Measurements from ENCODE around the gene USP48.
A peak's percentile ranks its signal among the peaks of the same experiment; 100 is the strongest.
"Not testable (repeated sequence)": the region's sequence is repeated elsewhere in the genome, so short reads cannot be mapped to it uniquely, and the experiment has no call there.

Gene USP48

DNA sequence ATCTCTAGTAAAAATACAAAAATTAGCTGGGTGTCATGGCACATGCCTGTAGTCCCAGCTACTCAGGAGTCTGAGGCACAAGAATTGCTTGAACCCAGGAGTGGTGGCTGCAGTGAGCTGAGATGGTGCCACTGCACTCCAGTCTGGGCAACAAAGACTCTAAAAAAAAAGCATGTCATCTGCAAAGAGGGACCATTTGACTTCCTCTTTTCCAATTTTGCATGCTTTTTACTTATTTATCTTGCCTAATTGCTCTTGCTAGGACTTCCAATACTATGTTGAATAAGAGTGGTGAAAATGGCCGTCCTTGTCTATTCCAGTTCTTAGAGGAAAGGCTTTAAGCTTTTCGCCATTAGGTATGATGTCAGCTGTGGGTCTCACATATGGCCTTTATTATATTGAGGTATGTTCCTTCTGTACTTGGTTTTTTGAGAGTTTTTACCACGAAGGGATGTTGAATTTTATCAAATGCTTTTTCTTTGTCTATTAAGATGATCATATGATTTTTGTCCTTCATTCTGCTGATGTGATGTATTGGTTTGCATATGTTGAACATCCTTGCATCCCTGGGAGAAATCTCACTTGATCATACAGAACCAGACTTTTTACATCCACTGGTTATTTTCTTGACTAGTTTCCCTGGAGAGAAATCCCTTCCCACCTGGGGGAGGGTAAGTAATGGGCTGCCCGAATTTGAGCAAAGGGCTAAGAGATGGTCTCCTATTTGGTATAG lies 96.8 kb downstream of the USP48 start:
- DNase-seq, result no peak

DNA sequence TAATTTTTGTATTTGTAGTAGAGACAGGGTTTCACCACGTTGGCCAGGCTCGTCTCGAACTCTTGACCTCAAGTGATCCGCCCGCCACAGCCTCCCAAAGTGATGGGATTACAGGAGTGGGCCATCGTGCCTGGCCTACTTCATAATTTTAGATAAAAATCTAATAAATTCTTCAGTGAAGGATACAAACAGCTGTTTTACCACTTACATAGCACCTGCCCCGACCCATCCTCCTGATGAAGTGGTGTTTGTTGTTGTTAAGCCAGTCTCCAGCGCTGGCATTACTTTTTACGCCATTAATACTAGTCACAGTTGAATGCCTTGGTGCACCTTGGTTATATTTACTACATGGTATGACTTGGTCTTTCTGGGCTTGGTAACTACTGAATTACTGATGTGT lies 101.5 kb downstream of the USP48 start:
- no peak for DNase-seq

DNA sequence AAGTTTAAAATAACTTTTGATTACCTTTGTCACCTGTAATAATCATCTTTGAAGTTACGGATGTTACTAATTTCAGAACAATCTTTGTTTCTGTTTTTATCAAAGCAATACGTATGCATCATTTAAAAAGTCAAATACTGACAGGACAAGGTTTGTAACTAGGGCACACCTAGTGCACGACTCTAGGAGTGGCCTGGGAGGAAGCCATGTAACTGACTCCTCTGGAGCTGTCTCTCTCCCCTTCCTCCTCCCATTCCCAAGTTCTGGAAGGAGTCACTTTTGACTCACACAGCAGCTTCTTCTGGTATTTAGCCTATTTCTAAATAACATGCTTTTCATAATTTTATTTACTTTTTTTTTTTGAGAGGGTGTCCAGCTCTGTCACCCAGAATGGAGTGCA lies 102.0 kb downstream of the USP48 start:
- DNase-seq, result no peak

DNA sequence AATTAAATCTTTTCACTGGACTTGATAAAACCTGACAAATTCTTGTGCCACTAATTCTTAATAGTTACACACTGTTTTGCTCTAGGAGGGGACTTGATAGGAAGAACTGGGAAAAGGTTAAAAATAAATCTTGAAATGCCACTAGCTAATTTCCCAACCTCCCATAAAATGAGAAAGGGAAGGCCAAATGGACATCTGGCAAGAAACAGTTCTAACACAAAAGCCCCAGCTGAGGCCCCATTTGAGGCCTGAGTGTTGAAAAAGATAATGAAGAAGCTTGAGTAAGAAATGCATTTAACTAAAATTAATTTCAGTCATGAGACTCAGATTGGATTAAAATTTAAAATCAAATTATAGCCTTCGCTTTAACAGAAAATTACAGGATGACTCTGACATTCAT lies 102.6 kb downstream of the USP48 start:
- no peak for DNase-seq

DNA sequence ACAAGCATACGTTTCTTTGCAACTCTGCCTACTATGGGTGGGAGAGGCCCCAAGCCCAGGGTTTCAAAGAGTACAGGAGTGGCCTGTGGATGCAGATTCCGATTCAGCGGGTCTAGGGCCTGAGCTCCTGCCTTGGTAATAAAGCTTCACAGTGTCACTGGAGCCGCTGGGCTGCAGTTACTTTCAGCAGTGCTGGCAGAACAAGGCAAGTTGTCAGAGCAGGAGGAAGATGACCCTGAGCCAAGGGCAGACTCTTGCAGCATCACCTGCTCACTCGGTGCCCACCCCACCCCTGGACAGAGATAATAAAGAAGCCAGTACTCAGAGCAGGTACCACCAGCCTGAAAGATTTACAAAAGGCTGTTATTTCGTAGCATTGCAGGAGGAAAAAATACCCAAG lies 105.8 kb downstream of the USP48 start:
- no peak for DNase-seq

DNA sequence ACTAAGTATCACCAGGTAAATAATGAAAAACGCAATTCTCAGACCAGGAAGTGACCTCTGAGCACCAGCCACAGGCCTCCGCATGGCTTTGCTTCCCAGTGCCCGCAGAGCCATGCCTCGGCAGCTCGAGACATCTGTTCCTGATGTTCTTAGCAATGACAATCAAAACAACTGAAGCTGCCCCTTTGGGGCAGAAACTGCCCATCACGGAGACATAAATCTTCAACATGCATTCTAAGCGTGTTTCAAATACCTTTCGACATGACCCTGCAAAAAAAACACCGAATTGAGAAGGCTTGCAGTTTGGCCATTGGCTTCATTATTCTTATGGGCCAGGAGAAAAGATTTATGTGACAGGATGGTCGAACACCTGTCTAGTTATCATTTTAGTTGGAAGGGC lies 108.0 kb downstream of the USP48 start:
- no peak for DNase-seq

DNA sequence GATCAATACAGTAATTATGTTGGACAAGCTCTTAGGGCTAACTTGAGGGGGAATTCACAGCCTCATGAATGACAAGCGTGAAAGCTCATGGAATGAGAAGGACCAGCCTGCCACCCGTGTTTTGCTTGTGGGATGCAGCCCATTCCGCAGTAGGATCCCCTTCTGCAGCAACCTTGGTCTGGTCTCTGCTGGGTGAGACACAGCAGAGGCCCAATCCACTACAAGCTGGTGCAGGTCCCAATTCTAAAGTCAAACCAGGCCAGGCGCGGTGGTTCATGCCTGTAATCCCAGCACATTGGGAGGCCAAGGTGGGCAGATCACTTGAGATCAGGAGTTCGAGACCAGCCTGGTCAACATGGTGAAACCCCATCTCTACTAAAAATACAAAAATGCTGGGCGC lies 109.1 kb downstream of the USP48 start:
- not testable (repeated sequence) for DNase-seq

DNA sequence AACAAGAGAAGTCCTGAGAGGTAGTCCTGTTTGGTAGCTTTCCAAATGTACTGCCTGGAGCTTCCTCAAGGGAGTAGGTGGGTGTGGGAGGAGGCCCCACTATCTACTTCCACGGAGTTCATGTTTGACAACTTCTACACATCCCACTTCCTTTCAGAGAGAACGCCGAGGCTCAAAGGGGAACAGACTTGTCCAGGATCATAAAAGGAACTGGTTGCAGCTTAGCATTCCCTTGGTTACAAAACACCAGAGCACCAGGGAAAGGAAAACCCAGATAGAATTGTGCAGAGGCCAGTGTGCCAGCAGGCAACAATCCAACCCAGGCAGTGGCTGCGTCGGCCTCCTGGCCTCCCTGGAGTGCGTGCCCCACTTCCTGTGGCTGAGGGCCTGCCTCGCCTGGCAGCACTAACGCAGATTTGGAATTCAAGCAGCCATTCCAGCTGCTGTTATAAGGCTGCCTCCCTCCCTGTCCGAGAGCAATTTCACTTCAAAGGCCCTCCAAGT lies 109.6 kb downstream of the USP48 start:
- DNase-seq, result no peak

DNA sequence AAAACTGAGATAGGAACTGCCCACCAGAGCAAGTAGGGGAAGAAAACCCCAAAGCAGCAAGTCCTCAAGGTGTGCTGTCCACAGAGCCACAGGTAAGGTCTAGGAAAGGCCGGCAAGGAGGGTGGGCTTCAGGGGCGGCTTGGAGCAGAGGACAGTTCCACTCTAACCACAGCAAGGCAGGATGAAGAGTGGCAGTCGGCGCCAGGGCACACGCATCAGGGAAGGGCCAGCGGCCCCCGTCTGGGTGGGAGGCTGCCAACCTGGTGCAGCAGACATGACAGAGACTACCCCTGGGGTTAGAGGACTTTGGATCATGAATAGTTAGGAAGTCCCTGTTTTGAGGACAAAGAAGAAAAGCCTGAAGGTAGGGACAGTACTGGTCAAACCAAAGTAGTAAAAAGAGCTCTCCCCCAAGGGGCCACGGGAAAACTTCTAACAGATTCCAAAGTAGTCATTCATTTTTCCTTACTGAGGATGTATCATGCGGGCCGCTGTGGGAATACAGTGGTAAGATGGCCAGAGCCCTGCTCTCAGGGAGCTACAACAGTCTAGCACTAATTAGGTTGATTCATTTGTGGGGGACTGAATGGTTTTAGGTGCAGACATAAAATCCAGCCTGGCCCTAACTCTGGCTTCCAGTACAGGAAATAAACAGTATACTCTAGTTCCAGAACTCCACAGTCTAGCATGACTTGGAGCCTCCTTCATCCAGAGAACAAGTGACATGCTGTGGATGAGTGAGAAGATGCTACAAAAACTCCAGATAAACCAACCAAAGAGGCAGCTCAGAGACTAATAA lies 110.3 kb downstream of the USP48 start:
- no peak for DNase-seq

DNA sequence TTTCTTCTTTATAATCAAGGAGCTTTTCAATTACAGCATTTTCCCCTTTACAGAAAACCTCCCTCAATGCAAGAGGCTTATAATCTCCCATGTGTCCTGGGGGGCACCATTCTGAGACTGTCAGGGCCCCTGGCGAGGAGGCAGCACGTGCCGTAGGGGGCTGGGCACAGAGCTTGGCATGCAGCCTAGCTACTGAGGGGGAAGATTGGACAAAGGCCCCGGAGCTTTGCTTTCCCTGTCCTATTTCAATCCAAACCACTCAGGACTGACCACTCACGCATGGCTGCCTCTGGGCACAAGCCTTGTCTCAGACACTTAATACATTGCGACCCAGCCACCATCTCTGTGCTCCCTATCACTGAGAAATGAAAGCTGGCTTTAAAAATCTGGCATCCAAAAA lies 111.0 kb downstream of the USP48 start:
- DNase-seq, result no peak

DNA sequence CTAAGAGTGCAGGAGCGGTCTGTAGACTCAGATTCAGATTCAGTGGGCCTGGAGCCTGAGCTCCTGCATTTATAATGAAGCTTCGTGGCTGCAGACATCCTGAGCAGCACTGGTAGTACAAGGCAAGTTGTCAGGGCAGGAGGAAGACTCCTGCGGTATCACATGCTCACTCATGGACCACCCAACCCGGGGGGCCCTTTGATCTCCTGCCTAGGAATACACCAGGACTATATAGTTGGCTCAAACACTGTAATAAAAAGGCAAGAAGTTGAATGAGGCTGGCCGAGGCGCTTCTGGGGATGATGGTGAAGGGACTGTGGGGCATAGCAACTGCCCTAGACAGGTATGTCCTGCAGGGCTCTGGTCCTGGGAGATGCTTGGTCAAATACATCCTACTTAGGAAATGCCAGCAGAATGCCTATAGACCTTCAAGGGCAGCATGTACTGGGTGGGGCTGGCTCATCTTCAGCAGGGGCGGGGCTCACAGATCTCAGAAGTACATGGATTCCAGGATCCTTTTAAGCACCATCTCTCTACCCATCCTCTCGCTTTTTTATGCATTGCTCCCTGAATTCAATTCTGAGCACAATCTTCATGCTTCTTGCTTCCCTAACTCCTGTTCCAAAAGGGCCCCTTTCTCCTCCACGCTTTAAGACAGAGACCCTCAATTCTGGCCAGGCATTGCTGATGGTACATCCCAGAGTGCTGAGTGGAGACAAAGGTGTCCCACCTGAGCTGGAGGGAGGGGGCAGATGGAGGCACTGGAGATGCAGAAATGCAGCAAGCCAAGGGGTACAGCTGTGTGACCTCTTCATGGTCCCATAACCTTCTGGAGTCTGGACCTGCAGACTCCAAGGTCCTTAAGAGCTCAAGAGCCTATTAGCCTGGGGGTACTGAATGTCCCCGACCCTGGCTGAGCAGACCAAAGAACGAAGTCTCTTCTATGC lies 111.7 kb downstream of the USP48 start:
- no peak for DNase-seq

DNA sequence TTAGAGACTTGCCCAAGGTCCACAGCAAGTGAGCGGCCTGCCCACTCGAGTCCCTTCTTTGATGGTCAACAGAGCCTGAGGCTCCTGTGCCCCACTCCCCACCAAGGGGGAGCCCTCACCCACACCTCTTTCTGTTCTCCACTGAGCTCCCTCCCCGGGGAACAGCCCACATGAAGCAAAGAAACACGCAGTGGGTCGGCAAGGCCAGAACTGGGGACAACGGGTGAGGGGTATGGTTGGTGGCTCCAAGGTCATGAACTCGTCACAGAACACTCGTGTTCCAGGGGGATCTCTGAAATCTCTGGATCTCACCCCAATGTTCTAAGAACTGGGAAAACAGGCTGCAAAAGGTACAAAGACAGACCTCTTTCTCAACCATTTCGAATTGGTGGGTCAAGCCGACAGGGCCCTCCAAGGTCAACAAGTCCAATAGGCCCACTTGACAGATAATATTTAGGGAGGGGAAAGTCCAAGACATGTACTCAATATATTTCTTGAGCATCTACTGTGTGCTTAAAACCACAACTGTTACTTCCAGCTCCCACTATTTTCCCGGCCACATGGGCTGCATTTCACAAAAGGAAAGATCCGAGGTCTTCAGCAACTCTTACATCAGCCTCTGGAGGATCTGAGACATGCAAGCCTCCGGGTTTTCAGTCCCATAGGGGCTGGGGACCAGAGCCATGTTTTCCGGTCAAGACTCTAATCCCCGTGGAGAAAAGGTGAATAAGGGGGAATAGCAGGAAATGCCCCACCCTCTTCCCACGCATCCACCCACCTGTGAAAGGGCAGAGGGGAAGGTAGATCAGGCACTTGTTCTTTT lies 112.7 kb downstream of the USP48 start:
- no peak for DNase-seq

DNA sequence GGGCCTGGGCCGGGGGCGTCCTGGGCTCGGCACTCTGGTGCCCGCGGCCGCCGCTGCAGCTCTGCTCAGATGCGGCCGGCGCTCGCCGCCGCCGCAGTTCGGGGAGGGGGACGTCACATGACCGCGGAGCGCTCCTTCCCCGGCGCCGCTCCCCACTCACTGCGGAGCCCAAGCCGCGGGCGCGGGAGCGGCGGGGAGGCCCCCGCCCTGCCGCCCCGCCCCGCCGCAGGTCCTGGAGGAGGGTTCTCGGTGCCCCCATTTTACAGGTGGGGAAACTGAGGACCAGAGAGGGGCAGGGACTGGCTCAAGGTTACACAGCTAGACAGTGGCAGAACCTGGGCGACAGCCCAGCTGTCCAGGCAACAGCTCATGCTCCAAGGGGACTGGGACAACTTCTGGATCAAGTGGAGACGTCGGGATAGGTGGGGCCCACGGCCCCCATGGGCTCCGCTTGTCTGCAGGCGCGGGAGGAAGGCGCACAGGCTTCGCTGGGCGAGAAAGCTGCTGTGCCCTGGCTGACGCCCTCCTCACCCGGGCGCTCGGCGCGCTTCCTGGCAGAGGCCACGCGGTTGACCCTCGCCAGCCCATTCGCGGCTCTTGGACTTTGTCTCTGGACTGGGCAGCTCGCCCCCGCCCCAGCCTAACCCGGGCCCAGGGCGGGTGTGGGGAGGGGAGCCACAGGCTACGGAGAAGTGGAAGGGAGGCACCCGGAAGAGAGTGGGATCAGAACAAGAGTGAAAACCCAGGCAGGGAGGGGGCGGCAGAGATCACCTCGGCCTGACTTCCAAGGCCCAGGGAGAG lies 113.5 kb downstream of the USP48 start, which contains the start of gene RAP1GAP:
Gene RAP1GAP, minus strand, starts transcription at position 100 of the 801 bp plus-strand sequence. CDS start 49,325 bp downstream, outside the sequence.
- DNase-seq, result peak; percentile 41

DNA sequence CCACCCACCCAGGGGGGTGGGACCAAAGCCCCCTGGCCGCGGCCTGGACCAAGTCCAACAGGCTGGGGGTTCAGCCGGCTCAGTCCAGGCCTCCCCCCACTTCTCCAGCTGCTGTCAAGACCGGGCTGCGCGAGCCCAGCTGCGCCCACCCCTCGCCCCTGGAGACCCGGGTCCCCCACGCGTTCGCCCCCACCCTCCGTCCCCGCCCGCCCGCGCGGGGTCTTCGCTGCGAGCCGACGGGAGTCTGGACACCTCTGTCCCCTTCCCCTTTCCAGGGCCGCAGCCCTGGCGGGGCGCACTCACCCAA lies 114.0 kb downstream of the USP48 start:
- DNase-seq, result no peak

DNA sequence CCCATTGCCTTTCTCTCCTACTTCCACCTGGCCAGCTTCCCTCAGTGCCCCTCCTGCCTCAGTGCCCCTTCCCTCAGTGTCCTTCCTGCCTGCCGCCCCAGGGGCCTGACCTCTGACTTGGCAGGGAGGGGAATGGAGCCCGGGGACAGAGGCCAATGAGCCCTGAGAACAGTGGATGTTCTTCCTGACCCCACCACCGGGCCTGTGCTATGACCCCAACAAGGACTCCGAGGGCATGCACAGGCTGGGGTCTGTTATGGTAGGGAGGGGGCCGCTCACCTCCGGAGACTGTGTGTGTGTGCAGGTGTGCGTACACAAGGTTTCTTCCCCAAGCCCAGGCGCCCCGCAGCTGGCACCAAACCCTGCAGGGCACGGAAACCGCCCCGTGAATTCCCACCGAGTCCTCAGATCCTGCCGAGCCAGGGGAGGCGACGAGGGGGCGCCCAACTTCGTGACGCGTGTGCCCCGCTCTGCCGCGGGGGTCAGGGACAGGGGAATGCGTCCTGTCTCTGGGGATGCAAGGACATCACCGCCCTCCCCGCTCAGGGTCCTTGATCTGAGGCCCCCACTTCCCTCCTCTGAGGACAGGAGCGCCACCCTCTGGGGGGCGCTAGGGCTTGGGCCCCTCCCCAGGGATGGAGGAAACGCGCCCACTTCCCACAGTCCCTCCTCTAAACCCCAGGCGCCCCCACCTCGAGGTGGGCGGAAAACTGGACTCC lies 114.6 kb downstream of the USP48 start:
- no peak for DNase-seq

DNA sequence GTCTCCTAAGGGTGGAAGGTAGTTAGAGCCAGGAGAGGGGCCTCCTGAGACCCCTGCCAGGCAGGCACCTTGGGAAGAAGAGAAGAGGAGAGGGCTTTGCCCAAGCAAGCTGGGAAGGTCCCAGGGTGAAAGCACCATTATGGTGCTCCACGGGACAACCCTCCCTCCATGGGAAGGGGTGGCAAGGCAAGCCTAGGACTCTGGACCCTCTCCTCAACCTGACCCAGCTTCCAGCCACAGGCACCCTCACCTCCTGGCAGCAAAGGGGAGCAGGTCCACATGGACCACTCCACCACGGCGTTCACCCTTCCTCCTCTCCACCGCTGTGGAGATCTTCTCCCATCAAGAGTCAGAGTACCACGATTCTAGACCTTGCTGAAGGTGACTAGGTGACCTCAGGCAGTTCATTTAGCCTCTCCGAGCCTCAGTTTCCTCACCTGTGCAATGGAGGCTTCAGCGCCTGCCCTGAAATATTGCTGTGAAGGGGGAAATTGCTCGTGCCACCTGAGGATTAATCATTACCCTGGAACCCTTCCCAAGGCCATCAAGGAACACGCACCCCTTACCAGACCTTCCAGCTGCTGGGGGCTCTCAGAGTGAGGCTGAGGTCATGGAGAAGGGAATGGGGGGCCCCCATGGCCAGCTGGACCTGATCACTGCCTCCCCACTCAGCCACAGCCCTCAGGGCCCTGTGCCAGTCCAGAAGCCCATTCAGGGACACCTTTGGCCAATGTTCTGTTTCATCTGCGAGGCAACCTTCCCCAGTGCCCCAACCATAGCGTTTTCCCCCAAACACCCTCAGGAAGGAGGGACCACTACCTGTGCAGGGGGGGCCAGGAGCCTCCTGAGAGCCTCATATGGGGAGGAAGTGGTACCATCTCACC lies 115.4 kb downstream of the USP48 start:
- no peak for DNase-seq

DNA sequence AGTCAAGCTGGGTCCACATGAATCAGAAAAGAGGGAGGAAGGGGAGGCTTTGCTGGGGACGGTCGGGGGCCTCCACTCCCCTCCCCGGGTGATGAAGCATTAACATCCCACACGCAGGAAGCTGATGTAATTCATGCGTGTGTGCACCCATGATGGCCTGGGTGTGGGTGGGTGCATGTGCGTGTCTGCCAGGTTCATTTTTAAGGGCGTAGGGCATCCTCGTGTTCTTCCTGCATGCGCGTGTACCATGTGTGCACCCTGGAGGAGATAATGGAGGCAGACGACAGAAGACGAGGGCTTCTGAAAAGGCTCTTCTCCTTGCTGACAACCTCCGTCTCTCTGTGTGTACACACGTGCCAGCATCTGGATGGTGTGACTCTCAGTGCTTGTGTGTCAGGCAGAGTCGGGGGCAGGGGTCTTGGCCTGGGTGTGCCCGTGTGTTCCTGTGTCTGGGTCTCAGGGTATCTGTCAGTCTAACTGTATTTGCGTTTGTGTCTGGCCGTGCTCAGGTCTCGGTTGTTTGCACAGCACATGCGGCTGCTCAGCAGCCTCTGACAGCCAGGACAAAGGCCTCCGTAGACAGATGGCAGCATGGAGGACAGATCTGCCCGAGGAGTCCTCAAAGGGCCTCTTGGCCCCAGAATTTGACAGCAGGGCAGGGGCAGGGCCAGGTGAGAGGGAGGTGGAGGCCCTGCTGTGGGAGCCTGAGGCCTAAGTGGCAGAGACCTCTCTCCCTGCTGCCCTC lies 116.2 kb downstream of the USP48 start:
- DNase-seq, result no peak

DNA sequence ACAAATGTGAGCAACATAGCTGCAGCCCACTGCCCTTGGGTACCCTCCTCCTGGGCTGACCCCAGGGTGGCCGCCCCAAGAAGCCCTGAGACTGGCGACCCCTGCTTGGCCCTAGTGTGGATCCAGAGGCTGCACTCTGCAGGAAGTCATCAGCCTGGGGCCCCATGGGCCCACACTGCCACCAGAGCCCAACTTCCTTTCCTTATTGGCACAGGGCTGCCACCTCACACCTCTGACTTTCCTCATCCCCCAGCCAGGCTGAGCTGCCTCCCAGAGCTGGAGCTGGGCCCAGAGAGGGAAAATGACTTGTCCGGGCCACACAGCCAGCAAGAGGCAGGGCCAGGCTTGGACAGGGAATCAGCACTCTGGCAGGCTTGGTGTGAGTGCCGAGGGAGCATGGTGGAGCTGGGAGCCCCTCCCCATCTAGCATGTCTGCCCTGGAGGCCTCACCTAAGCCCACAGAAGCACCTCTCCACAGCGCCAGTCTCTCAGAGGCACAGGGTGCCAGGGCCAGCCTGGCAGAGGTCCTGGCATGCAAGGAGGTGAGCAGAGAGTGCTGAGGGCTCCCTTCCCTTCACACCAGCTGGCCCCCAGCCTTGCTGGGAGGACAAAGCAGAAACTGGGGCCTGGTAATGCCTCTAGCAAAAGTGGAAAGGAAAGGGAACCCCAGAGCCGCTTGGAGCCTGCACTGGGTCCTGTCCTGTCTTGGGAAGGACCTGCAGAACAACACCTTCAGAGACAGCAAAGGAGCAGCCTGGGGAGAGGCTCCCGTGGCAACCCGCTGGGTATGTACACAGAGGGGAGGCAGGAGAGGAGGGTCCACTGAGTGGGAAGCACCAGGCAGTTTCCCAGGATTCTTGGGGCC lies 117.0 kb downstream of the USP48 start:
- no peak for DNase-seq
